ENCODE measurements around the gene RTN4RL2. TPM values are rescaled to one million over a fixed set of nuclear protein-coding genes. Genes with fewer than 3 reads are reported as not detected.
A peak's percentile ranks its signal among the peaks of the same experiment; 100 is the strongest.

Gene RTN4RL2
- total and polyA plus RNA-seq, 9 of the 15 experiments (the other 6 are each of a cell fraction or from before 2014, with no cell fraction given), result 0.06 to 1.9 (median 0.34) TPM; not detected in 4

GRCh38 chr11:57432714-57433163, 27.6 kb upstream of the RTN4RL2 start (continued):
- TF ChIP-seq ZNF609 (CRISPR knock-in tag; IDR thresholded peaks at IDR 0.05; ENCODE audit: borderline replicate concordance) (no peak), MAFF (IDR thresholded peaks at IDR 0.05; ENCODE audit: low read length) (peak; percentile 23; the same call in 1 of the 2 replicates), SRSF9 (IDR thresholded peaks at IDR 0.05; ENCODE audit: borderline replicate concordance, low read depth, low read length) (no peak), SMAD1 (IDR thresholded peaks at IDR 0.05; ENCODE audit: low read depth, low read length, partially characterized antibody) (no peak), ELF4 (CRISPR knock-in tag; IDR thresholded peaks at IDR 0.05) (peak; percentile 4; the same call in 1 of the 2 replicates), ZNF3 (CRISPR knock-in tag; IDR thresholded peaks at IDR 0.05) (no peak), GMEB1 (CRISPR knock-in tag; IDR thresholded peaks at IDR 0.05) (0 out of 2 replicates have a peak, but pooled peaks have one; percentile 10), ZNF398 (CRISPR knock-in tag; IDR thresholded peaks at IDR 0.05) (no peak), COPS2 (conservative IDR thresholded peaks at IDR 0.05) (no peak), ZNF354B (CRISPR knock-in tag; IDR thresholded peaks at IDR 0.05) (no peak), ZC3H4 (CRISPR knock-in tag; IDR thresholded peaks at IDR 0.05; ENCODE audit: borderline replicate concordance) (no peak), MTF1 (CRISPR knock-in tag; IDR thresholded peaks at IDR 0.05; ENCODE audit: borderline replicate concordance) (no peak), CBFB (CRISPR knock-in tag; IDR thresholded peaks at IDR 0.05) (peak; percentile 77; the same call in 1 of the 2 replicates), MBD2 (IDR thresholded peaks at IDR 0.05; ENCODE audit: borderline replicate concordance, low read depth) (0 out of 2 replicates have a peak, but pooled peaks have one; percentile 14), ZNF76 (CRISPR knock-in tag; IDR thresholded peaks at IDR 0.05; ENCODE audit: borderline replicate concordance) (no peak), SAP30 (IDR thresholded peaks at IDR 0.05; ENCODE audit: borderline replicate concordance, insufficient read depth, low read depth, low read length, poor library complexity, severe bottlenecking) (no peak), ZBTB26 (CRISPR knock-in tag; IDR thresholded peaks at IDR 0.05) (no peak)
